Astrocyte of the spinal cord (primary cell): ENCODE results near the gene PMS2.
"Not testable (repeated sequence)": the region's sequence is repeated elsewhere in the genome, so short reads cannot be mapped to it uniquely, and the experiment has no call there.

Source experiments
- DNase-seq: peaks from one replicate; pipeline ENCODE4 v3.0.0; 2011; ENCODE audit warnings: low read depth, low spot score
- H3K4me3 ChIP-seq: 2 replicates; pipeline ENCODE4 v1.5.1; 2011; ENCODE audit warnings: low read depth, mild to moderate bottlenecking, low read length, moderate library complexity
- in situ Hi-C: cut with HindIII; loops from 2 replicates; pipeline ENCODE4 v1.10.0; 2017; ENCODE audit warnings: low sequenced_read_pairs

Gene PMS2

GRCh38 chr7:5970347-5970911, 38.4 kb downstream of the PMS2 start, which contains the start of gene RSPH10B:
Gene RSPH10B, minus strand, starts transcription at chr7:5970689. Its CDS starts 3,573 bp downstream, at chr7:5967116.
- in situ Hi-C loops, result not testable (repeated sequence)

GRCh38 chr7:5963810-5964209, 45.0 kb downstream of the PMS2 start:
- in situ Hi-C loops, DNase-seq, H3K4me3 ChIP-seq: not testable (repeated sequence)

More at GRCh38 chr7:5970347-5970911, 38.4 kb downstream of the PMS2 start, which contains the start of gene RSPH10B:
- not testable (repeated sequence) for DNase-seq, H3K4me3 ChIP-seq

GRCh38 chr7:5963205-5963604, 45.6 kb downstream of the PMS2 start:
- DNase-seq, H3K4me3 ChIP-seq, in situ Hi-C loops: not testable (repeated sequence)

- in situ Hi-C loops, H3K4me3 ChIP-seq, DNase-seq: not testable (repeated sequence)
These were observed 73.9 kb downstream of the PMS2 start for GRCh38 chr7:5934945-5935450.

DNA sequence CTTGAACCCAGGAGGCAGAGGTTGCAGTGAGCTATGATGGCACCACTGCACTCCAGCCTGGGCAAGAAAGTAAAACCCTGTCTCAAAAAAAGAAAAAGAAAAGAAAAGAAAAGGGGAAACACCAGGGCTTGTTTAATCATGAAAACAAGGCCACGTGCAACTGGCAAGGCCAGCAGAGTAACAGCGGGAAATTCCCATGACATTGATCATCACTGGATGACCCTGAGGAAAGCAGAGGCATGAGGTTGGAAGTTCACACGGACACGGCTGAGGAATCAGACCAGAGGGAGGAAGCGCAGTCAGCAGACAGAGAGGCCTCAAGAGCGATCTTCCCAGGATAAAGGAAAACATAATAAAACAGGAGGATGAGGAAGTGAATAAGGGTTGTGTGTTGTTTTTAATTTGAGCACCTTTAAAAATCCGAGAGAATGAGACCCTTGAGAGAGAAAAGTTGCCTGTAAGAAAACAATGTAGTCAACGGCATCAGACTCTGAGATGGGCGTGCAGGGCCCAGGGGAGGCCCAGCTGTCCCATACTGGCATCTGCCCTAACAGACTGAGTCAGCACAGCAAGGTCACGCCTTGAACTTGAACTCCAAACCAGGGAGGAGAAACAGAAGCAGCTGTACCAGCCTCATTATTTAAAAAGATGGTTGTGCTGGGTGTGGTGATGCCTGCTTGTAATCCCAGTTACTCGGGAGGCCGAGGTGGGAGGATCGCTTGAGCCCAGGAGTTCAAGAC, 76.8 kb downstream of the PMS2 start:
- H3K4me3 ChIP-seq, in situ Hi-C loops: not testable (repeated sequence)
- peak; percentile 18 for DNase-seq

- in situ Hi-C loops, DNase-seq, H3K4me3 ChIP-seq: not testable (repeated sequence)
These were observed 77.6 kb downstream of the PMS2 start for GRCh38 chr7:5931250-5931649.

- in situ Hi-C loops, H3K4me3 ChIP-seq, DNase-seq: not testable (repeated sequence)
These were observed 78.6 kb downstream of the PMS2 start for GRCh38 chr7:5930290-5930689.

GRCh38 chr7:5926263-5926870, 82.5 kb downstream of the PMS2 start:
- H3K4me3 ChIP-seq, in situ Hi-C loops, DNase-seq: not testable (repeated sequence)

- DNase-seq, H3K4me3 ChIP-seq, in situ Hi-C loops: not testable (repeated sequence)
These were observed 84.2 kb downstream of the PMS2 start for GRCh38 chr7:5924630-5925029.

DNA sequence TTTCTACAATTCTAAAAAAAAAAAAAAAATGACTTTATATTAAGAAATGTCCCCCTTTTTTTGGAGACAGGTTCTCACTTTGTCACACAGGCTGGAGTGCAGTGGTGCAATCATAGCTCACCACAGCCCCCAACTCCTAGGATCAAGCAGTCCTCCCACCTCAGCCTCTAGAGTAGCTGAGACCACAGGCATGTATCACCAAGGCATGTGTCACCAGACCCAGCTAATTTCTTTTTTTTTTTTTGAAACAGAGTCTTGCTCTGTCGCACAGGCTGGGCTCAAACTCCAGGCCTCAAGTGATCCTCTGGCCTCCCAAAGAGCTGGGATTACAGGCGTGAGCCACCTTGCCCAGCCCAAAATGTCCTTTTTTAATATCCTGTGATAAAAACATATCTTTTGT, 84.7 kb downstream of the PMS2 start:
- in situ Hi-C loops, DNase-seq: not testable (repeated sequence)

More for the DNA sequence above, 84.7 kb downstream of the PMS2 start:
- H3K4me3 ChIP-seq, result not testable (repeated sequence)
